Skin of body (tissue), 2 donors: Measurements from ENCODE around the gene CC2D1B. TPM values are rescaled to one million over a fixed set of nuclear protein-coding genes. Genes with fewer than 3 reads are reported as not detected.
"Not testable (repeated sequence)": the region's sequence is repeated elsewhere in the genome, so short reads cannot be mapped to it uniquely, and the experiment has no call there.

Experiments used
- DNase-seq: peaks from one replicate; lab custom pipeline; 2025; lab: John Stamatoyannopoulos, UW
- total RNA-seq: library from RNA; depleted of rRNA; stranded (reverse); fragments of >200 nt; gene quantifications from one replicate; pipeline ENCODE4 v1.2.3, GENCODE V29; 2014

Gene CC2D1B
- 11.3 TPM for total RNA-seq

GRCh38 chr1:52365746-52366516 is at the start of gene CC2D1B:
Gene CC2D1B, minus strand, starts transcription at chr1:52366205. Its CDS starts 1,585 bp downstream, at chr1:52364620.
- DNase-seq: peak; percentile 91

- DNase-seq: no peak
Measured at GRCh38 chr1:52414942-52415341, 48.9 kb upstream of the CC2D1B start.

- no peak for DNase-seq
Measured at GRCh38 chr1:52413410-52413989, 47.5 kb upstream of the CC2D1B start.

- DNase-seq: no peak
Measured at GRCh38 chr1:52404975-52405338, 39.0 kb upstream of the CC2D1B start.

- DNase-seq: peak; percentile 97
Measured at GRCh38 chr1:52404116-52404974, 38.3 kb upstream of the CC2D1B start, which contains the start of the genes ORC1 and PRPF38A. Gene ORC1, minus strand, starts transcription at chr1:52404423. Its CDS starts 2,200 bp downstream, at chr1:52402223. Gene PRPF38A, plus strand, starts transcription at chr1:52404602. Its CDS starts 148 bp downstream, at chr1:52404750.

- DNase-seq: peak; percentile 15
Measured at GRCh38 chr1:52403566-52404115, 37.6 kb upstream of the CC2D1B start.

- DNase-seq: no peak
Measured at GRCh38 chr1:52402860-52403240, 36.8 kb upstream of the CC2D1B start.

- no peak for DNase-seq
Measured at GRCh38 chr1:52400131-52400530, 34.1 kb upstream of the CC2D1B start.

- DNase-seq: no peak
Measured at GRCh38 chr1:52399629-52400028, 33.6 kb upstream of the CC2D1B start.

- no peak for DNase-seq
Measured at GRCh38 chr1:52393174-52393573, 27.2 kb upstream of the CC2D1B start.

GRCh38 chr1:52386458-52386857 is 20.5 kb upstream of the CC2D1B start:
- DNase-seq: no peak

- no peak for DNase-seq
Measured at GRCh38 chr1:52385376-52385775, 19.4 kb upstream of the CC2D1B start.

GRCh38 chr1:52369851-52370250 is 3.8 kb upstream of the CC2D1B start:
- not testable (repeated sequence) for DNase-seq

- no peak for DNase-seq
Measured at GRCh38 chr1:52368383-52369172, 2.6 kb upstream of the CC2D1B start.

GRCh38 chr1:52367272-52367671 is 1.3 kb upstream of the CC2D1B start:
- no peak for DNase-seq

GRCh38 chr1:52366517-52366827 is 467 bp upstream of the CC2D1B start:
- no peak for DNase-seq

- peak; percentile 41 for DNase-seq
Measured at GRCh38 chr1:52365071-52365745, 797 bp downstream of the CC2D1B start.

- no peak for DNase-seq
Measured at GRCh38 chr1:52364235-52364839, 1.7 kb downstream of the CC2D1B start.

- DNase-seq: no peak
Measured at GRCh38 chr1:52360595-52360968, 5.4 kb downstream of the CC2D1B start.
